SJCRH30 (cell line): ENCODE results near the gene SMOC1. TPM values are rescaled to one million over a fixed set of nuclear protein-coding genes. Genes with fewer than 3 reads are reported as not detected.

Source experiments
- DNase-seq, 2 experiments: peaks; one replicate each; pipeline ENCODE4 v3.0.0-alpha.2; 2015 to 2020
- H3K27ac ChIP-seq: fragments of 250-450 bp; sonication (Bioruptor Pico); 2 replicates; pipeline ENCODE4 v1.5.1; 2020; ENCODE audit warnings: mild to moderate bottlenecking, moderate library complexity
- H3K27me3 ChIP-seq: fragments of 250-450 bp; sonication (Bioruptor Pico); 2 replicates; pipeline ENCODE4 v1.5.1; 2020; ENCODE audit warnings: mild to moderate bottlenecking, moderate library complexity
- H3K36me3 ChIP-seq: fragments of 250-450 bp; sonication (Bioruptor Pico); 2 replicates; pipeline ENCODE4 v1.5.1; 2020; ENCODE audit warnings: mild to moderate bottlenecking, moderate library complexity
- H3K4me1 ChIP-seq: fragments of 250-450 bp; sonication (Bioruptor Pico); 2 replicates; pipeline ENCODE4 v1.5.1; 2020; ENCODE audit warnings: mild to moderate bottlenecking, moderate library complexity
- H3K4me3 ChIP-seq: fragments of 250-450 bp; sonication (Bioruptor Pico); 2 replicates; pipeline ENCODE4 v1.5.1; 2020; ENCODE audit warnings: mild to moderate bottlenecking, moderate library complexity
- H3K9me3 ChIP-seq: fragments of 250-450 bp; sonication (Bioruptor Pico); replicated peaks from 2 replicates; pipeline ENCODE4 v1.5.1; 2020; ENCODE audit warnings: mild to moderate bottlenecking, moderate library complexity
- total RNA-seq: library from RNA; depleted of rRNA; stranded (reverse); fragments of >200 nt; shearing (Covaris generic); gene quantifications from 2 replicates; pipeline ENCODE4 v1.2.3, GENCODE V29; 2014

The SMOC1 gene
- total RNA-seq, 1 experiment from 2014 or later: 15.6 TPM

- Histone ChIP-seq H3K4me3 (no peak overlapping the region), H3K27ac (no peak overlapping the region), H3K27me3 (no peaks in the 10 kb centered on the region), H3K4me1 (peaks cover 12% of the 10 kb centered on the region), H3K36me3 (no peaks in the 10 kb centered on the region; the same call in 1 of the 2 replicates), H3K9me3 (no peaks in the 10 kb centered on the region)
- DNase-seq: no peak
These were observed 141.3 kb downstream of the SMOC1 start for GRCh38 chr14:70020352-70021170.

GRCh38 chr14:70021548-70022220 lies 142.5 kb downstream of the SMOC1 start:
- no peaks in the 10 kb centered on the region for H3K27me3 ChIP-seq
- H3K4me1 ChIP-seq: peaks cover 12% of the 10 kb centered on the region
- no peaks in the 10 kb centered on the region for H3K9me3 ChIP-seq
- no peak for DNase-seq
- H3K27ac ChIP-seq: no peak overlapping the region
- H3K4me3 ChIP-seq: no peak overlapping the region
- H3K36me3 ChIP-seq: no peaks in the 10 kb centered on the region; the same call in 1 of the 2 replicates

- no peak overlapping the region for H3K4me3 ChIP-seq
- H3K36me3 ChIP-seq: no peaks in the 10 kb centered on the region; the same call in 1 of the 2 replicates
- H3K27ac ChIP-seq: no peak overlapping the region
- H3K9me3 ChIP-seq: no peaks in the 10 kb centered on the region
- peaks cover 12% of the 10 kb centered on the region for H3K4me1 ChIP-seq
- no peak for DNase-seq
- no peaks in the 10 kb centered on the region for H3K27me3 ChIP-seq
These were observed 143.7 kb downstream of the SMOC1 start for GRCh38 chr14:70022771-70023445.

GRCh38 chr14:70023871-70024270 lies 144.7 kb downstream of the SMOC1 start:
- Histone ChIP-seq H3K4me3 (no peak overlapping the region), H3K9me3 (no peaks in the 10 kb centered on the region), H3K27ac (no peak overlapping the region), H3K36me3 (no peaks in the 10 kb centered on the region; the same call in 1 of the 2 replicates), H3K4me1 (peaks cover 7% of the 10 kb centered on the region), H3K27me3 (no peaks in the 10 kb centered on the region)
- no peak for DNase-seq

DNA sequence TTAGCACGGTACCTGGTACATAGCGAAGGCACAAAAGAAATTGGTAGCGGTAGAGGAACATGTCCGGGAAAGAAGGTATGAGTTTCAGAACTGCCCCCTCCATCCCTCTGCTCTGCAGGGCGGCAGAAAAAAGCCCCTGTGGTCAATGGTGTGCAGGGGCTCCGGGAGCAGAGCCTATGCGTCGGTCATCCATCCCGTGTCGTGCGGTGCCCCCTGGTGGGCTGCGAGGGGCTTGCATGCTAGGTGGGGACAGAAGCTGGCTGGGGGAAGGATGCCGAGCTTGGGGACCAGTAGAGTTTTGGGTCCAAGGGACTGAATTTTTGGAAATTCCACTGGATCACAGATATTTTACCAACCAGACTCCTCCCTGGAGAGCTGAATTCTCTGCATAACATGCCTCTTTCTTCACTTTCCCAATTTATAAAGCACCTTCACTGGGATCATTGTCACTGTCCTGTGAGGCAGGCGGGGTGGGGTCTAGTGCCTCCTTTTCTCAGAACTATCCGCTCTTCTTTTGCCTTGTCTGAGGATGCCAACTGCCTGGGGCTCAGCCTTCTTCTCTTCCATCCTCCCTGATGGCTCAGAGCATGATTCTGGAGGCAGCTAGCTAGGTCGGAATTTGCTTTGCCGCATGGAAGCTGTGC lies 148.7 kb downstream of the SMOC1 start:
- H3K27ac ChIP-seq: no peak overlapping the region
- peaks cover 6% of the 10 kb centered on the region; the same call in 1 of the 2 replicates for H3K4me1 ChIP-seq
- H3K9me3 ChIP-seq: no peaks in the 10 kb centered on the region
- no peaks in the 10 kb centered on the region; the same call in 1 of the 2 replicates for H3K36me3 ChIP-seq
- H3K4me3 ChIP-seq: no peak overlapping the region
- DNase-seq: peak; percentile 78 to 87
- H3K27me3 ChIP-seq: no peaks in the 10 kb centered on the region

DNA sequence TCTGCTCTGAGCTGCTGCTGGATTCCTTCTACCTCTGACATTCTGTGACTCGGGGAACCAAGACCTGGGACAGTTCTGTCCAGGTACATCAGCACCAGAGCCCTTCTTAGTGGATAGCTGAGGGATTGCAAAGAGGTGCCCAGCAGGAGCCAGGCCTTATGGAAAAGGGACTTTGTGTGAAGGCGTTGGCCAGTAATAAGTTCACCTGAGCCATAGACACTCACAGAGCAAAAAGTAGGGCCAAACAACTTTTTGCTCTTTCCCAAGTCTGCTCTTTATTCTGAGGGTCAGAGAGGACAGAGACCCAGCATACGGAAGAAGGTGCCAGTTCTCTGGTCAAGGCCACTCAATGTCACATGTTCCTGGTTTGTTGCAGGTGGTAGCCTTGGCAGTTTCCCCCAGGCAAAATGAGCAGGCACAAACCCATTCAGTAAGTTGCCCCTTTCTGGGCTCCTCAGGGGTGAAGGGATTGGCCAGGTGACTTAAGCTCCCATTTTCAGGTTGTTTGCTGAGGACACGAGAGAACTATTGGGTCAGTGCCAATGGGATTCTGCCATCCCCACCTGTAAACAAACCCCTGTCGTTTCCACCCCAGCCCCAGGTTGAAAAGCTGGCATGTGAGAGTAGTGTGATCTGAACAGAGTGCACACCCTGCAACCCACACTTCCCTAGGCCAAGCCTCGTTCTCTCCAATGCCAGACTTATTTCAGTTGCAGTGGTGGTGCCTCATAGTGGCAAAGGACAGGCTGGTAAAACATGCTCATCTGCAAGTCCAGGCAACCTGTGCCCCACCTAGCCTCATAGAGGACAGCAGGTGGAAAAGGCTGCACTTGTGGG lies 150.3 kb downstream of the SMOC1 start:
- Histone ChIP-seq H3K27me3 (no peaks in the 10 kb centered on the region), H3K9me3 (no peaks in the 10 kb centered on the region), H3K4me1 (peaks cover 6% of the 10 kb centered on the region; the same call in 1 of the 2 replicates), H3K36me3 (no peaks in the 10 kb centered on the region), H3K4me3 (no peak overlapping the region), H3K27ac (no peak overlapping the region)
- DNase-seq: no peak

DNA sequence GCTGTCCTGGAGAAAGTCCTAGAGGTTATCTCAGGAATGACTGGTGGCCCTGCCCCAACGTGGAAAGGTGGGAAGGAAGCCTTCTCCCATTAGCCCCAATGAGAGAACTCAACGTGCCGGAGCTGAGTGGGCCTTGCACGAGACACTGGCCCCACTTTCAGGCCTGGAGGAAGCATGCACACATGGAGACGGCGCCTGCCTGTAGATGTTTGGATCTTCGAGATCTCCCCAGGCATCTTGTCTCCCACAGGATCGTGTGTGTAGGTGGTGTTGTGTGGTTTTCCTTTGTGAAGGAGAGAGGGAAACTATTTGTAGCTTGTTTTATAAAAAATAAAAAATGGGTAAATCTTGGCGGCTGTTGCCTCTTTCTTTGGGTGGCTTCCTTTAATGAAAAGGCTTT lies 152.8 kb downstream of the SMOC1 start:
- no peaks in the 10 kb centered on the region for H3K9me3 ChIP-seq
- H3K36me3 ChIP-seq: no peaks in the 10 kb centered on the region
- H3K27ac ChIP-seq: no peak overlapping the region
- H3K4me3 ChIP-seq: no peak overlapping the region
- H3K27me3 ChIP-seq: no peaks in the 10 kb centered on the region
- DNase-seq: no peak
- H3K4me1 ChIP-seq: peaks cover 6% of the 10 kb centered on the region; the same call in 1 of the 2 replicates

DNA sequence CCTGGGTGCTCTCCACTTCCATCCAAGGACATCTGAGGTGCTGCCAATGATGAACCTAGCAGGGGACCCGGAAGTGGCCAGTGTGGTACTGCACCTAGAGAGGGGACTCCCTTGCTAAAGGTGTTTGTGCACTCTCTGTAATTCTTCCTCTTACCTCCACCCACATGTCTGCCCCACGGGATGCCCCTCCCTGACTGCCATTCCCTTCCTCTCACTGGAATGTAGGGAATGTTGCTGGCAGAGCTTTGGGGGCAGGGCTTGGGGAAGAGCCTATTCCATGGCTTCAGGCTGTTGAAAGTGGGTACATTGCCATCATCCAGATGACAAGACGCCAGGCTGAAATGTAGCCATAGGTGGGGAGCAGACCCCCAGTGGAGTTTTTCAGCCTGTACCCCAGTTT lies 153.2 kb downstream of the SMOC1 start:
- H3K36me3 ChIP-seq: no peaks in the 10 kb centered on the region

DNA sequence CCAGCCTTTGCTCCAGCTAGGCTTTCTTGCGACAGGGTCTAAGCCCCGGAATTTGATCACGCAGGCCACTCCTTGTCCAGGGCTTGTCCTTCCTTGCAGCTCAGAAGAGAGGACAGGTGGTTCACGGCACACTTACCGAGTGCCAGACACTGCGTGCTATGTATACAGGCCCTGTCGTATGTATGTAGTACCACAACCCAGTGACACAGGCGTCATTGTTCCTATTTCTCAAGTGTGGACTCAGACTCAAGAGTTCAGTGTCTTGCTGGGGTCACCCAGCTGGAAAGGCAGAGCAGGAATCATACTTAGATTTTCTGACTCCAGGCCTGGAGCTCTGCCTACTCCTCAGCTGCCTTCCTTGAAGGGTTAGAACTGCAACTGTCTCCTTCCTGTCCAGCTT lies 153.9 kb downstream of the SMOC1 start:
- Histone ChIP-seq H3K27me3 (no peaks in the 10 kb centered on the region), H3K4me3 (no peak overlapping the region), H3K4me1 (peaks cover 6% of the 10 kb centered on the region; the same call in 1 of the 2 replicates), H3K36me3 (no peaks in the 10 kb centered on the region), H3K27ac (no peak overlapping the region), H3K9me3 (no peaks in the 10 kb centered on the region)
- no peak for DNase-seq

More for the DNA sequence above, 153.2 kb downstream of the SMOC1 start:
- no peak overlapping the region for H3K27ac ChIP-seq
- H3K27me3 ChIP-seq: no peaks in the 10 kb centered on the region
- H3K4me1 ChIP-seq: peaks cover 6% of the 10 kb centered on the region; the same call in 1 of the 2 replicates
- no peaks in the 10 kb centered on the region for H3K9me3 ChIP-seq
- DNase-seq: no peak
- no peak overlapping the region for H3K4me3 ChIP-seq

- no peak for DNase-seq
- Histone ChIP-seq H3K9me3 (no peaks in the 10 kb centered on the region), H3K27me3 (no peaks in the 10 kb centered on the region), H3K4me1 (peaks cover 6% of the 10 kb centered on the region; the same call in 1 of the 2 replicates), H3K4me3 (no peak overlapping the region), H3K27ac (no peak overlapping the region), H3K36me3 (no peaks in the 10 kb centered on the region)
These were observed 154.3 kb downstream of the SMOC1 start for GRCh38 chr14:70033561-70033960.

DNA sequence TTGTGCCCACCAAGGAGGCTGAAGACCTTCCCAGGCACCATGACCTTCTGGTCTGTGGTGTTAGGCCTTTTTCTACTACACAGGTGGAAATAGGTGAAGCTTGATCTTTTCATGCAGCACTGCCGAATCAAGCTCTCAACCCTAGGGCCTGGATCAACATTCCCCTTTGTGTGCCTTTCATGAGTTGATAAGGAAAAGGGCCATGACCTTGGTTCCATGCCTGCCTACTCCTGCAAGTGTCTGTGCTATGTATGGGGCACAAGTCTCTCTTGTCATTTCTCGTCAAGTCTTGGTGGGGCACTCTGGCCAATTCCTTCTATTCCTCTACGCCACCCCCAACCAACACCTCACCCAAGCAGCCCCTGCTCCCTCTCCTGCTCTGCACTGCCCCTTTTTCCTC lies 155.0 kb downstream of the SMOC1 start:
- Histone ChIP-seq H3K4me3 (no peak overlapping the region), H3K9me3 (no peaks in the 10 kb centered on the region), H3K4me1 (peaks cover 6% of the 10 kb centered on the region; the same call in 1 of the 2 replicates), H3K36me3 (no peaks in the 10 kb centered on the region), H3K27me3 (no peaks in the 10 kb centered on the region), H3K27ac (no peak overlapping the region)
- DNase-seq: no peak

GRCh38 chr14:70036665-70037064 lies 157.4 kb downstream of the SMOC1 start:
- H3K9me3 ChIP-seq: no peaks in the 10 kb centered on the region
- H3K27ac ChIP-seq: no peak overlapping the region
- H3K27me3 ChIP-seq: no peaks in the 10 kb centered on the region
- H3K4me3 ChIP-seq: no peak overlapping the region
- DNase-seq: peak; percentile 46 to 72
- H3K4me1 ChIP-seq: peaks cover 6% of the 10 kb centered on the region; the same call in 1 of the 2 replicates
- no peaks in the 10 kb centered on the region for H3K36me3 ChIP-seq

GRCh38 chr14:70043001-70043400 lies 163.8 kb downstream of the SMOC1 start:
- no peak overlapping the region for H3K4me3 ChIP-seq
- DNase-seq: no peak
- H3K36me3 ChIP-seq: no peaks in the 10 kb centered on the region
- H3K27ac ChIP-seq: no peak overlapping the region
- H3K27me3 ChIP-seq: no peaks in the 10 kb centered on the region
- no peaks in the 10 kb centered on the region for H3K4me1 ChIP-seq
- H3K9me3 ChIP-seq: no peaks in the 10 kb centered on the region

GRCh38 chr14:70045310-70045709 lies 166.1 kb downstream of the SMOC1 start:
- Histone ChIP-seq H3K4me3 (no peak overlapping the region), H3K27ac (no peak overlapping the region), H3K27me3 (no peaks in the 10 kb centered on the region), H3K9me3 (no peaks in the 10 kb centered on the region), H3K36me3 (no peaks in the 10 kb centered on the region), H3K4me1 (no peaks in the 10 kb centered on the region)
- DNase-seq: no peak
